Activated naive CD8-positive, alpha-beta T cell treated with anti-CD3 and anti-CD28 coated beads, Interleukin-2, amount 50 U/mL, for 24 hours (primary cell): Measurements from ENCODE around the gene SOX10.

ENCODE experiments used
- ATAC-seq: fragments of 150-1000 bp; cut with Tn5 transposase; one replicate; pipeline ENCODE4 v1.10.0; 2021
- DNase-seq: peaks from one replicate; pipeline ENCODE4 v3.0.0; 2021
- H3K27ac Mint-ChIP-seq: one replicate; pipeline ENCODE4 v1.8.0; 2021; ENCODE audit warnings: mild to moderate bottlenecking, mixed read lengths
- H3K27me3 Mint-ChIP-seq: one replicate; pipeline ENCODE4 v1.8.0; 2021; ENCODE audit warnings: mixed read lengths
- H3K36me3 Mint-ChIP-seq: one replicate; pipeline ENCODE4 v1.8.0; 2021; ENCODE audit warnings: low read depth, mixed read lengths
- H3K4me1 Mint-ChIP-seq: one replicate; pipeline ENCODE4 v1.8.0; 2021; ENCODE audit warnings: mixed read lengths
- H3K4me3 Mint-ChIP-seq: one replicate; pipeline ENCODE4 v1.8.0; 2021; ENCODE audit warnings: mild to moderate bottlenecking, moderate library complexity, mixed read lengths
- H3K9me3 Mint-ChIP-seq: one replicate; pipeline ENCODE4 v1.8.0; 2021; ENCODE audit warnings: mixed read lengths

The SOX10 gene

DNA sequence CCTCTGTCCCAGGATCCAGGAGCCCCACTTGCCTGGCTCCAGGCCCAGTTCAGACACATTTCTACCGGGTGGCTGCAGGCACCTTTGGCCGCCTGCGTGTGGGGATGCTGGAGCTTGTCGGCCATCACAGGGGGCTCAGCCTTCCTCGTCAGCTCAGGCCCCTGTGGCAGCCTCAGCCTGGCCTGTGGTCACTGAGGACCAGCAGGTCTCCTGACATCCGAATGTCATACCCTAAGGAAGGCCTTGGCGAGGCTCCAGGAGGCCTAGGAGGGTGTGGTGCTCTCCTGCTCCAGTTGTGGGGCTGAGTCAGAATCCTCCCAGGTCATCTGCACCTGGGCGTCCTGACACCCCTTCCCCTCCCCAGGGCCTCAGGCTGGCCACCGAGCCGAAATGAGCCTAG lies 14.9 kb upstream of the SOX10 start:
- ATAC-seq (no peak), DNase-seq (no peak)
- Mint-ChIP-seq H3K27ac (no peak overlapping the region), H3K9me3 (no peaks in the 10 kb centered on the region), H3K36me3 (no peaks in the 10 kb centered on the region), H3K4me1 (peaks cover 11% of the 10 kb centered on the region), H3K27me3 (no peaks in the 10 kb centered on the region), H3K4me3 (no peak overlapping the region)

DNA sequence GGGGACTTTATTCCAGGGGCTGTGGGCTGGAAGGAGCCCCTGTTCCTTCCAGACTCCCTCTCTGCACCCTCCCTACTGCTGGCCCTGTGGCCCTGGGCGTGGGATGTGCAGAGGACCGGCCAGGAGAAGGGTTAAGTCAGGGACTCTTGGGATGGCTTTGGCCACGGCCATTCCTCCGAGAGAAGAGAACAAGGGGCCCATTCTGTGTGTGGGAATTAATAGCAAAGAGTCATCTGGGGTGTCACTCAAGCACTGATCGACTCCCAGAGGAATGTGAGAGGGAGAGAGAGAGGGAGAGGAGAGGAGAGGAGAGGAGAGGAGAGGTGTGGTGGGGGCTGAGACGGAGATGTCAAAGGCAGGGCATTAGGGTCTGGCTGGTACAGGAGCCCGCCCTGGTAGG lies 14.2 kb upstream of the SOX10 start:
- H3K4me3 Mint-ChIP-seq, result no peak overlapping the region
- DNase-seq, result no peak
- H3K27me3 Mint-ChIP-seq, result no peaks in the 10 kb centered on the region
- peaks cover 13% of the 10 kb centered on the region for H3K4me1 Mint-ChIP-seq
- no peak overlapping the region for H3K27ac Mint-ChIP-seq
- no peaks in the 10 kb centered on the region for H3K36me3 Mint-ChIP-seq
- no peak for ATAC-seq
- no peaks in the 10 kb centered on the region for H3K9me3 Mint-ChIP-seq

DNA sequence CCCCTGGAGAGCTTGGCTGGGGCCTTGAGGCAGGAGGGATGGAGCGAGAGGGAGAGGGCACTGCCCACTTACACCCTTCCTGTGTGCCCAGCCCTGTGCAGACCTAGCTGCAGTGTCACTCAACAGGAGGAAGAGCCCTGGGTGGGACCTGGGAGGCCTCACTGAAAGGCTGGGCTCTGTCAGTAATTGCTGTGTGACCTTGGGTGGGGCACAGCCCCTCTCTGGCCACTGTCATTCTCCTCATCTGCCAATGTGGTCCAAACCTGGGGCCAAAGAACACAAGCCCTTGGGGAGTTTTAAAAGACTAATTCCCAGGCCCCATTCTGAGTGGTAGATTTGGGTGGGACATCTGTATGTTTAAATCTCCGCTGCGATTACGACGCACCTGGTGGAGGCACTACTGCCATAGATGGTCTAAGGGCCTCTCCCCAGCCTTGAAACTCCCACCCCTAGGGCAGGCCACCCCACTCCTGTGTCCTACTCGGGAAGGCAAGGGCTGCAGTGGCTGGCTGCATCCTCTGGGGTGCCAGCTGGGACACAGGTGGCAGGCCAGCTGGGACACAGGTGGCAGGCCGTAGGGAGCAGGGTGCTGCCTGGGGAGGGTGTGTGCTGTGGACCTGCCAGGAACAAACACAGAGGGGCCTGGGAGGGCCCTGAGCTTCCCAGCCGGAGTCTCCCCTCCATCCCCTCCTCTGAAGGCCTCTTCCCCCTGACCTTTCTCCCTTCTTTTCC lies 12.3 kb upstream of the SOX10 start:
- Mint-ChIP-seq H3K4me1 (peaks cover 13% of the 10 kb centered on the region), H3K36me3 (no peaks in the 10 kb centered on the region), H3K27ac (peak overlapping the region; percentile 44), H3K4me3 (no peak overlapping the region), H3K9me3 (no peaks in the 10 kb centered on the region), H3K27me3 (no peaks in the 10 kb centered on the region)
- DNase-seq, result no peak
- no peak for ATAC-seq

DNA sequence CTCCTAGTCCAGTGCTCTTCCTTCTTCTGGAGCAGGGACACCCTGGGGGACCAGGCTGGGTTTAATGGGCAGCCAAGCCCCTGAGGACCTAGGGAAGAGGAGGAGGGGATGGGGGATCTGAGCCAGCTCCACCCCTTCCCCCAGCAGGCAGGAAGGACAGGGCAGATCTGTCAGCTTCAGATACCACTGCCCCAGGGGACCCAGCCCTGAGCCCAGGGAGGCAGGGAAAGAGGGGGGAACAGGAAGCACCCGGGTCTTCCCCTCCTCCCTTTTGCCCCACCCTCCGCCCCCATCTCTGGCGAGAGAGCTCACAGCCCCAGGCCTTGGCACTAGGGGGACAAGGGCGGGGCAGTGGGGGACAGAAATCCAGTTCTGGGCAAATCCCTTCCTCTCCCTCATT lies 11.7 kb upstream of the SOX10 start:
- ATAC-seq (no peak), DNase-seq (peak; percentile 4)
- no peak overlapping the region for H3K27ac Mint-ChIP-seq
- no peaks in the 10 kb centered on the region for H3K36me3 Mint-ChIP-seq
- no peaks in the 10 kb centered on the region for H3K27me3 Mint-ChIP-seq
- no peak overlapping the region for H3K4me3 Mint-ChIP-seq
- no peaks in the 10 kb centered on the region for H3K9me3 Mint-ChIP-seq
- peaks cover 13% of the 10 kb centered on the region for H3K4me1 Mint-ChIP-seq

DNA sequence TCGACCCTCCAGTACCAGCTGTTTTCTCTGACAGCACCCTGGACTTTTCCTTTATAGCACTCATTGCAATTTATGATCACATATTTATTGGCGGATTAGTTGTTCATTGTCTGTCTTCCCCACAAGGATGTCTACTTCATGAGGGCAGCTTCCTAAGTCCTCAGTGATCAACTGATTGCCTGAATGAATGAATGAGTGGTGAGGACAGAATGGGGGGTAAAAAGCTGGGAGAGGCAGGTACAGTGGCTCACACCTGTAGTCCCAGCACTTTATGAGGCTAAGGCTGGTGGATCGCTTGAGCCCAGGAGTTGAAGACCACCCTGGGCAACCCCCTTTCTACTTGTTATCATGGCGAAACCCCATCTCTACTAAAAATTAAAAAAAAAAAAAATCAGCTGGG lies 11.1 kb upstream of the SOX10 start:
- H3K27ac Mint-ChIP-seq, result no peak overlapping the region
- no peak overlapping the region for H3K4me3 Mint-ChIP-seq
- peaks cover 13% of the 10 kb centered on the region for H3K4me1 Mint-ChIP-seq
- no peaks in the 10 kb centered on the region for H3K36me3 Mint-ChIP-seq
- DNase-seq (no peak), ATAC-seq (no peak)
- no peaks in the 10 kb centered on the region for H3K27me3 Mint-ChIP-seq
- H3K9me3 Mint-ChIP-seq, result no peaks in the 10 kb centered on the region

DNA sequence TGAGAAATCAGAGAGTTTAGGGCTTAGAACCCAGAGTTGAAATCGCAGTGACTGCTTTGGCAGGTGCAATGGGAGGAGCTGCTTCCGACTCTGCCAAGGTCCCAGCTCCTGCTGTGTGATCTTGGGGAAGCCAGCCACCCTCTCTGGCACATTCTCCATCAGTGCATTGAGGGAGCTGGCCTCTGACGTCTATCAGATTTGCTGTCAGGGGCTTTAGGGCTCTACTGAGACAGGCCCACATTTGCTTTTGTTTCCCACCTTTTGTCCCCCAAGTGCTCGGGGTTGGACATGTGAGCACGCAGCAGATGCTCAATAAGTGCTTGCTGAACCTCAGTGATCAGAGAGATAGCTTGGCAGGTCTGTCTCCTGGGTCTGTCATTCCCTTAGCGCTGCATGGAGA lies 10.6 kb upstream of the SOX10 start:
- no peak overlapping the region for H3K27ac Mint-ChIP-seq
- no peaks in the 10 kb centered on the region for H3K9me3 Mint-ChIP-seq
- DNase-seq (no peak), ATAC-seq (no peak)
- H3K4me1 Mint-ChIP-seq, result peaks cover 13% of the 10 kb centered on the region
- no peaks in the 10 kb centered on the region for H3K36me3 Mint-ChIP-seq
- H3K4me3 Mint-ChIP-seq, result no peak overlapping the region
- H3K27me3 Mint-ChIP-seq, result no peaks in the 10 kb centered on the region

DNA sequence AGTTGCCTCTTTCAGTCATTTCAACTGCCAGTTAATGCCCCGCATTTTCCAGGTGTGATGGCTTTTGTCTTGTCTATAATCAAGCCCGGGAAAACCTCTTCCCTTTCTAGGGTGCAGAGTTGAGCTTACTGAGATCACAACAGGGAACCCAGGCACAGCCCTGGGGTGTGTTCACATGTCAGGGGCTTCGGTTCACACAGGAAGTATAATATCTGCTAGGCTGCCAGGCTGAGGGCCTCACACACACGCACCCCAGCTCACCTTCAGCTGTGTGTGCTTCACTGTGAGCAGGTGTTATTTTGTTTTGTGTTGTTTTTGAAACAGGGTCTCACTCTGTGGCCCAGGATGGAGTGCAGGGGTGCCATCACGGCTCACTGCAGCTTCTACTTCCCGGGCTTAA lies 9.7 kb upstream of the SOX10 start:
- Mint-ChIP-seq H3K27me3 (no peaks in the 10 kb centered on the region), H3K27ac (no peak overlapping the region), H3K36me3 (no peaks in the 10 kb centered on the region), H3K4me3 (no peak overlapping the region), H3K9me3 (no peaks in the 10 kb centered on the region), H3K4me1 (peaks cover 13% of the 10 kb centered on the region)
- DNase-seq (no peak), ATAC-seq (no peak)

DNA sequence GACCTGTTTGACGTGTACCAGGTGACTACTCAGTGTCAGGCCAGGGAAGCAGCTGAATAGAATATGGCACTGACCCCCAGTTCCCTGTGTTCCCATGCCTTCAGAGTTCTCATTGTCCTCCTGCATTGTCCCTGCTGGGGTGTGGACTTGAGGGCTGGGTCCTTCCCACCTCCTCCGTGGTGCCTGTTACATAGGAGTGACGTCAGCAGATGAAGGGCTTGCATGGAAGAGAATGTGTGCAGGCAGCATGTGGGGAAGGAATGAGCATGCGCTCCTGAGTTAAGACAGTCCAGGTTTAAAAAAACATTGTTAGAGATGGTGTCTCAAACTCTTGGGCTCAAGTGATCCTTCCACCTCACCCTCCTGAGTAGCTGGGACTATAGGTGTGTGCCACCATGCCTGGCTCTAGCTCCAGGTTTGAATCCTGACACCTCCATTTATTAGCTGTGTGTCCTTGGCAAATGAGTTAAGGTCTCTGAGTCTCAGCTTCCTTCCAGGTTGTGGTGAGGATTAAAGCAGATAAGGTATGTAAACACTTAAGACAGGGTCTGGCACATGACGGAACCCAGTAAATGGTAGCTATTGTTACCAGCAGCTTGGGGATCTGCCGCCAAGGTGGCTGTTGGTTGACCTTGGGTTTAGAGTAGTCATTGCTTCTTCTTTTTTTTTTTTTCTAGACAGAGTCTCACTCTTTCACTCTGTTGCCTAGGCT lies 7.5 kb upstream of the SOX10 start:
- Mint-ChIP-seq H3K4me1 (peaks cover 13% of the 10 kb centered on the region), H3K36me3 (no peaks in the 10 kb centered on the region), H3K9me3 (no peaks in the 10 kb centered on the region), H3K27me3 (no peaks in the 10 kb centered on the region), H3K27ac (no peak overlapping the region), H3K4me3 (no peak overlapping the region)
- DNase-seq (no peak), ATAC-seq (no peak)

DNA sequence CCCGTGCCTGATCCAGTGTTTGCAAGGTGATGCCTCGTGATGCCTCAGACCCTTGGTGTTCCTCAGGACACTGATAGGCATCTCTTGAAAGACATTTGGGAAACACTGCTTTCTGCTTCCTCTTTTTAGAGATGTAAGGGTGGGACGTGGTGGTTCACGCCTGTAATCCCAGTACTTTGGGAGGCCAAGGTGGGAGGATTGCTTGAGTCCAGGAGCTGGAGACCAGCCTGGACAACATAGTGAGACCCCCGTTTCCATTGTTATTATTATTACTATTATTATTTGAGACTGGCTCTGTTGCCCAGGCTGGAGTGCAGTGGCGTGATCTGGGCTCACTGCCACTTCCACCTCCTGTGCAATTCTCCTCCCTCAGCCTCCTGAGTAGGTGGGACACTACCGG lies 6.5 kb upstream of the SOX10 start:
- ATAC-seq (no peak), DNase-seq (no peak)
- no peaks in the 10 kb centered on the region for H3K9me3 Mint-ChIP-seq
- no peaks in the 10 kb centered on the region for H3K27me3 Mint-ChIP-seq
- H3K27ac Mint-ChIP-seq, result no peak overlapping the region
- no peaks in the 10 kb centered on the region for H3K36me3 Mint-ChIP-seq
- H3K4me3 Mint-ChIP-seq, result no peak overlapping the region
- peaks cover 8% of the 10 kb centered on the region for H3K4me1 Mint-ChIP-seq

DNA sequence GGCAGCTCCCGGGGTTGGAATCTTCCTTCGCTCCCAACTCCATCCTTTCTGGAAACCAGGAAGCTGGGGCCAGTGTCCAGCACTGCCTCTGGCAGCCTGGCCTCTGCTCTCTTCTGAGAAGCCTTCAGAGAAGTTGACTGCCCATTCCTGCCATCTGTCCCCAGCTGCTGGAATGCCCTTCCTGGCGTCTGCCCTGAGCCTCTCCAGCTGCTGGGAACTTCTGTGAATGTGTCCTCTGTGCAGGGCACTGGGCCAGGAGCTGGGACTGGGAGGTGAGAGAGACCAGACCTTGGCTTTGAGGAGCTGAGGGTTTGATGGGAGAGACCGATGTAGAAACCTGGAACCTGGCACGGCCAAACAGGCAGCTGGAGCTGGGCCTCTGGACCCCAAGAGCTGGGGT lies 5.9 kb upstream of the SOX10 start:
- DNase-seq, result no peak
- no peaks in the 10 kb centered on the region for H3K9me3 Mint-ChIP-seq
- H3K4me3 Mint-ChIP-seq, result no peak overlapping the region
- no peak for ATAC-seq
- no peaks in the 10 kb centered on the region for H3K27me3 Mint-ChIP-seq
- no peak overlapping the region for H3K27ac Mint-ChIP-seq
- peaks cover 2% of the 10 kb centered on the region for H3K4me1 Mint-ChIP-seq
- no peaks in the 10 kb centered on the region for H3K36me3 Mint-ChIP-seq

DNA sequence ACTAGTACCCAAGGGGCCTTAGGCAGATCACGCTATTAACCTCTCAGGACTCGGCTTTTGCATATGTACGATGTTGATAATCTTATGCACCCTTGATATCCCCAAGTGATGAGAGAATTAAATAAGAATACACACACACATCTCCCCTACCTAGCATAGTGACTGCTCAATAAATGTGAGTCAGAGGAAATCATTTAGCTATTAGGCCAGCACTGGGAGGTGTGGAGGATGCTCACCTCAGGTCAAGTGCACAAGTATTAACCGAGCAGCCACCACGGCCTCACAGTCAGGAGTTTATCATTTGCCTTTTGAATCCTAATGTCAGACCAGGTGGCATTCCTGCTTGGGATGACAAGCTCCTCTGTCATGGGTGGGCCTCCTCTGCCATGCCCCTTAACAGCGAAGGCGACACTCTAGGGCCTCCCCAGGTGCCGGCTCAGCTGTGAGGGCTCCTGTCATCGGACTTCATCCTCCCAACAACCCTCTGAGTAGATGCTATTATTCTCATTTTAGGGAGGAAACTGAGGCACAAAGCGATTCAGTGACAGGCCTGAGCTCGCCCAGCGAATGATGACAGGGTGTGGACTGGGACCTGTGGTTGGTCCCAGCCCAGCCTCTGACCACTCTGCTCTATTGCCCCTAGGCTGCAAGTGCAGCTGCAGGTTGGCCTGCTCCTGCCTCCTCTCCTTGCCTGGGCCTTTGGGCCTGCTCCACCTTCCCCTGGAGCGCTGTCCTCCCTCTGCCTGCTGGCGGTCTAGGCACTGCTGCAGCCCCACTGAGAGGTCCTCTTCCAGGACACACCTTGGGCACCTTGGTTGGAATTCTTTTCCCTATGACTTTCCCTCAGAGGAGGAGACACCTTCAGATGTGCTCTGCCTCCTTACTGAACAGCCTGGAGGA lies 5.0 kb upstream of the SOX10 start:
- Mint-ChIP-seq H3K27ac (no peak overlapping the region), H3K4me3 (no peak overlapping the region), H3K36me3 (no peaks in the 10 kb centered on the region)

DNA sequence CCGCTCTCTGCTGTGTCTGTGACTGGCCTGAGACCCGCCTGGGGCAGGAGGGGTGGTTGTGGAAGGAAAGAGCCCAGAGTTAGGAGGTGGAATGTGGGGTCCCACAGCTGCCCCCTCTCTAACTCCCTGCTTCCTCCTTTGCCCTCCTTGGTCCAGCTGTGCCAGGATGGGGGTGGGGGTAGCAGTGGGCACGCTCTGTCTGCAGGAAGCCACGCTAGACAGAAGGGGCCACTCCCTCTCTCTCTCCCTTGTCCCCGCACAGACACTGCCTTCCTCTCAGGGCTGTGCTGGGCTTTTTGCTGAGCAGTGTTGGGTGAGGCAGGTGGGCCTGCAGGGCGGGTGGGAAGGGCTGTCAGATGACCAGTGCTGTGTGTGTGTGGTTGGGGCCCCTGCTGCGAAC lies 2.0 kb upstream of the SOX10 start:
- no peak for ATAC-seq

More for the DNA sequence above, 5.0 kb upstream of the SOX10 start:
- no peak for ATAC-seq
- Mint-ChIP-seq H3K27me3 (no peaks in the 10 kb centered on the region), H3K9me3 (no peaks in the 10 kb centered on the region), H3K4me1 (peaks cover 2% of the 10 kb centered on the region)
- no peak for DNase-seq

DNA sequence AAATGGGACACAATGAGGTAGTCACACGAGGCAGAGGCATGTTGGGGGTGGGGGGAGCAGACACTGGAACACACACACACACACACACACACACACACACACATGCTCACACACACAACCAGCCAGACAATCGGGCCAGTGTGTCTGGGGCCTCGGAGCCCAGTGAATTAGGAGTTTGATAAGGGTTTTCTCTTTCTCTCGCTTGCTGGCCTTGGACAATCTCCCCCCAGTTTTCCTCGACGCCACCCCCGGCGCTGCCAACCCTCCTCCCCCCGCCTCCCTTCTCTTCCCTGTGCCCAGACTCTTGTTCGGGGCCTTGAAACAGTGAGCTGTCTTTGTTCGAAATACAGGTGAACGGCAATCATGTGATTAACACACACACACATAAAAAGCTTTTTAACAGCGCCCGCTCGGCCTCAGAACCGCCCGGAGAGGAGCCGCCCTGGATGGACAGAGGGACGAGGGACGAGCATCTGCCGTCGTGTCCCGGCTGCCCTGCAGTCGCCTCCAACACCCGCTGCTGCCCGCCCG lies 1.5 kb upstream of the SOX10 start:
- no peak overlapping the region for H3K27ac Mint-ChIP-seq
- H3K4me1 Mint-ChIP-seq, result no peaks in the 10 kb centered on the region
- no peaks in the 10 kb centered on the region for H3K9me3 Mint-ChIP-seq
- ATAC-seq (no peak), DNase-seq (no peak)
- no peaks in the 10 kb centered on the region for H3K36me3 Mint-ChIP-seq
- H3K27me3 Mint-ChIP-seq, result no peaks in the 10 kb centered on the region
- no peak overlapping the region for H3K4me3 Mint-ChIP-seq

More for the DNA sequence above, 2.0 kb upstream of the SOX10 start:
- no peak for DNase-seq
- no peaks in the 10 kb centered on the region for H3K27me3 Mint-ChIP-seq
- H3K4me3 Mint-ChIP-seq, result no peak overlapping the region
- H3K36me3 Mint-ChIP-seq, result no peaks in the 10 kb centered on the region
- H3K9me3 Mint-ChIP-seq, result no peaks in the 10 kb centered on the region
- H3K27ac Mint-ChIP-seq, result no peak overlapping the region
- no peaks in the 10 kb centered on the region for H3K4me1 Mint-ChIP-seq

DNA sequence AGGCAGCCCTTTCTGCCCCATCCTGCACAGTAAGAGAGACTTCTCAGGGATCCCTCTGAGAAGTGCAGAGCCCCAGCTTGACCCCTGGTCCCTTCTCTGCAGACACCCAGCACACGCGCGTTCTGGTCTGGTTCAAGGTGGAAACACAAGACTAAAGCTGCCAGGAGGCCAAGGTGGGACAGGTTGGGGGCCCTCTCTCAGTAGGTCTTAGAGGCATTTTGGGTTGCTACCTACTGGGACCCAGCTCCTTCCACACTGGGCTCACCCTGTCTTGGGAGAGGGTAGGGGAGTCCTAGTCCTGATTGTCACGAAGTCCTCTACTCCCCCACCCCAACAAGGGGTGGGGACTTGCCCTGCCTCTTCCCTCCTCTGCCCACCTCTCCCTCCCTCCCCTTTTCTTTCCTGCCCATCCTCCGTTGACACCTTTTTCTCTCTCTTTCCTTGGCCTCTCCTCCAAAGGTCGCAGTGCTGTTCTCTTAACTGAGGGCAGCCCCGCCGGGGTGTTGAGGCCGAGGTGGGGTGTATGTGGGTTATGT lies 763 bp upstream of the SOX10 start:
- no peaks in the 10 kb centered on the region for H3K27me3 Mint-ChIP-seq
- ATAC-seq, result no peak
- no peak overlapping the region for H3K4me3 Mint-ChIP-seq
- H3K9me3 Mint-ChIP-seq, result no peaks in the 10 kb centered on the region
- no peaks in the 10 kb centered on the region for H3K4me1 Mint-ChIP-seq
- no peaks in the 10 kb centered on the region for H3K36me3 Mint-ChIP-seq
- H3K27ac Mint-ChIP-seq, result no peak overlapping the region
- no peak for DNase-seq
